ENCODE results near the gene PLGRKT. TPM values are rescaled to one million over a fixed set of nuclear protein-coding genes. Genes with fewer than 3 reads are reported as not detected.

PLGRKT gene
- total RNA-seq, 1 donor from 2014 or later, result 15.9 TPM

DNA sequence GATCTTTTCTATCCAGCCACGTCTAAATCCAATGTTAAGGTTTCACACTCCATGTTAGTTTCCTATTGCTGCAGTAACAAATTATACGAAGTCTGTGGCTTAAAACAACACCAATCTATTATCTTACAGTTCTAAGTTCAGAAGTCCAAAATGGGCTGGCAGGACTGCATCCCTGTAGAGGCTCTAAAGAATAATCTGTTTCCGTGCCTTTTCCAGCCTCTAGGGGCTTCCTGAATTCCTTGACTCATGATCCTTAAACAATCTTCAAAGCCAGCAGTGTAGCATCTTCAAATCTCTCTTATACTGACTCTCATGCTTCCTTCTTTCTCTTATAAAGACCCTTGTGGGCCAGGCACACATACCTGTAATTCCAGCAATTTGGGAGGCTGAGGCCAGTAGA, 6.8 kb downstream of the PLGRKT start:
- intact Hi-C loops (cut with DNase I), result no loop called here
- peaks cover under 1% of the 10 kb centered on the region for H3K4me1 ChIP-seq
- no peak overlapping the region for H3K4me3 ChIP-seq
- TF ChIP-seq CTCF (IDR thresholded peaks at IDR 0.05), result no peak
- peaks cover 13% of the 10 kb centered on the region for H3K36me3 ChIP-seq
- H3K9me3 ChIP-seq, result no peaks in the 10 kb centered on the region
- no peak overlapping the region for H3K27ac ChIP-seq
- ATAC-seq (no peak), DNase-seq (no peak)
- no peaks in the 10 kb centered on the region for H3K27me3 ChIP-seq (ENCODE audit: low read depth)

GRCh38 chr9:5429873-5430564, 7.7 kb downstream of the PLGRKT start:
- Histone ChIP-seq H3K27ac (no peak overlapping the region), H3K9me3 (no peaks in the 10 kb centered on the region), H3K36me3 (peaks cover 8% of the 10 kb centered on the region), H3K4me1 (no peaks in the 10 kb centered on the region), H3K27me3 (ENCODE audit: low read depth) (no peaks in the 10 kb centered on the region), H3K4me3 (no peak overlapping the region)
- intact Hi-C loops (cut with DNase I), result no loop called here
- TF ChIP-seq CTCF (IDR thresholded peaks at IDR 0.05), result no peak
- ATAC-seq, result no peak
- no peak for DNase-seq

DNA sequence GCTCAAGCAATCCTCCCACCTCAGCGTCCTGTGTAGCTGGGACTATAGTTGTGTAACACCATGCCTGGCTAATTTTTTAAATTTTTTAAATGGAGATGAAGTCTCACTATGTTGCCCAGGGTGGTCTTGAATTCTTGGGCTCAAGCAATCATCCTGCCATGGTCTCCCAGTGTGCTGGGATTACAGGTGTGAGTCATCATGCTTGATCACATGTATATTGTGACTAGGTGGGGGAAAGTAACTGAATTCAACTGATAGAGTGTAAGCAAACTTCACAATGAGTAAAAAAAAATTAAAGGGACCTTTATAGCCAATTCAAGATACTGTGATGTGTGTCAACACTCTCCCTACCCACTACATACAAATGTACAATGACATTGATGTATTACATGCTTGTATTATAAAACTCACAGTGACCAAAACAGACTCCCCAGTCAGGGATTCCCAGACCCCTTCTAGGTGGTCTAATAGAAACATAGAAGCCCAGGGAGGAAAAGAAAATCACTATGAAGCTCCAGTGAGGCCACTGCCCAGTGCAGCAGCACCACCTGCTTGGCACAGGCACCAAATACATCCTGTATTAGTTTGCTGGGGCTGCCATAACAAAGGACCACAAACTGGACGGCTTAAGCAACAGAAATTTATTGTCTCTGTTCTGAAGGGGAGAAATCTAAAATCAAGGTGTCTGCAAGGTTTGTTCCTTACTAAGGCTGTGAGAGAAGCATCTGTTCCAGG, 8.8 kb downstream of the PLGRKT start:
- no peak for ATAC-seq
- TF ChIP-seq CTCF (IDR thresholded peaks at IDR 0.05), result no peak
- Histone ChIP-seq H3K36me3 (peaks cover 8% of the 10 kb centered on the region), H3K27ac (no peak overlapping the region), H3K27me3 (ENCODE audit: low read depth) (no peaks in the 10 kb centered on the region), H3K9me3 (no peaks in the 10 kb centered on the region), H3K4me3 (no peak overlapping the region), H3K4me1 (no peaks in the 10 kb centered on the region)
- intact Hi-C loops (cut with DNase I), result no loop called here
- no peak for DNase-seq

- Histone ChIP-seq H3K27ac (no peak overlapping the region), H3K27me3 (ENCODE audit: low read depth) (no peaks in the 10 kb centered on the region), H3K9me3 (no peaks in the 10 kb centered on the region), H3K4me1 (no peaks in the 10 kb centered on the region), H3K36me3 (peaks cover 8% of the 10 kb centered on the region), H3K4me3 (no peak overlapping the region)
- ATAC-seq (no peak), DNase-seq (no peak)
- intact Hi-C loops (cut with DNase I), result no loop called here
- TF ChIP-seq CTCF (IDR thresholded peaks at IDR 0.05), result no peak
Measured at GRCh38 chr9:5428172-5428571, 9.6 kb downstream of the PLGRKT start.

DNA sequence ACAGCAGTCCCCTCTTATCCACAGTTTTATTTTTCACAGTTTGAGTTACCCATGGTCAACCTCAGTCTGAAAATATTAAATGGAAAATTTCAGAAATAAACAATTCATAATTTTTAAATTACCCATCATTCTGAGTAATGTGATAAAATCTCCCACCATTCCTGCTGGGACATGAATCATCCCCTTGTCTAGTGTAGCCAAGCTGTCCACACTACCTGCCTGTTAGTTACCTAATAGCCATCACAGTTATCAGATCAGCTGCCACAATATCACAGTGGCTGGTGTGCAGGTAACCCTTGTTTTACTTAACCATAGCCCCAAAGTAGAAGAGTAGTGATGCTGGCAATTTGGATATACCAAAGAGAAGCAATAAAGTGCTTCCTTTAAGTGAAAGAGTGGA, 10.7 kb downstream of the PLGRKT start:
- intact Hi-C loops (cut with DNase I), result no loop called here

More for the DNA sequence above, 10.7 kb downstream of the PLGRKT start:
- no peak overlapping the region for H3K27ac ChIP-seq
- no peaks in the 10 kb centered on the region for H3K9me3 ChIP-seq
- H3K4me1 ChIP-seq, result no peaks in the 10 kb centered on the region
- peaks cover 8% of the 10 kb centered on the region for H3K36me3 ChIP-seq
- no peak for TF ChIP-seq CTCF (IDR thresholded peaks at IDR 0.05)
- ATAC-seq (no peak), DNase-seq (no peak)
- H3K27me3 ChIP-seq (ENCODE audit: low read depth), result no peaks in the 10 kb centered on the region
- H3K4me3 ChIP-seq, result no peak overlapping the region
